SK-N-SH treated with all-trans-retinoic acid at 6 μM for 48 hours (cell line): ENCODE results near the gene CLEC16A.

Experiments used
- ATAC-seq: fragments of 200-7000 bp; cut with Tn5 transposase; 3 replicates; pipeline ENCODE4 v1.9.1; 2020; ENCODE audit warnings: mild to moderate bottlenecking, moderate library complexity
- ARNTL ChIP-seq: fragments of 450-650 bp; formaldehyde crosslinking; IDR thresholded peaks from 2 replicates; pipeline ENCODE4 v1.5.0; 2020; ENCODE audit warnings: low read depth, mild to moderate bottlenecking, moderate library complexity, borderline replicate concordance
- BACH2 ChIP-seq: fragments of 250-450 bp; sonication (Bioruptor Pico); IDR thresholded peaks from 2 replicates; pipeline ENCODE4 v1.9.0; 2021; ENCODE audit warnings: mild to moderate bottlenecking, borderline replicate concordance
- CREB5 ChIP-seq: fragments of 250-450 bp; sonication (Bioruptor Pico); IDR thresholded peaks from 2 replicates; pipeline ENCODE4 v1.5.1; 2020; ENCODE audit warnings: low read depth, mild to moderate bottlenecking, moderate library complexity
- CSDC2 ChIP-seq: fragments of 250-450 bp; sonication (Bioruptor Pico); IDR thresholded peaks from 2 replicates; pipeline ENCODE4 v1.5.0; 2020; ENCODE audit warnings: mild to moderate bottlenecking, moderate library complexity
- CSRNP3 ChIP-seq: fragments of 250-450 bp; sonication (Bioruptor Pico); IDR thresholded peaks from 2 replicates; pipeline ENCODE4 v1.5.1; 2021; ENCODE audit warnings: mild to moderate bottlenecking, moderate library complexity
- ESRRG ChIP-seq: fragments of 250-450 bp; sonication (Bioruptor Pico); IDR thresholded peaks from 2 replicates; pipeline ENCODE4 v1.6.1; 2021; ENCODE audit warnings: mild to moderate bottlenecking
- GLIS3 ChIP-seq: fragments of 250-450 bp; sonication (Bioruptor Pico); IDR thresholded peaks from 2 replicates; pipeline ENCODE4 v1.5.0; 2020; ENCODE audit warnings: mild to moderate bottlenecking, moderate library complexity
- OSR1 ChIP-seq: fragments of 250-450 bp; sonication (Bioruptor Pico); IDR thresholded peaks from 2 replicates; pipeline ENCODE4 v1.8.0; 2022; ENCODE audit warnings: moderate library complexity, mild to moderate bottlenecking, inconsistent platforms
- POU6F1 ChIP-seq: fragments of 250-450 bp; sonication (Bioruptor Pico); IDR thresholded peaks from 2 replicates; pipeline ENCODE4 v1.8.0; 2021; ENCODE audit warnings: low read depth, mild to moderate bottlenecking, moderate library complexity, borderline replicate concordance
- PPARA ChIP-seq: fragments of 250-450 bp; sonication (Bioruptor Pico); IDR thresholded peaks from 2 replicates; pipeline ENCODE4 v1.5.0; 2020; ENCODE audit warnings: mild to moderate bottlenecking, borderline replicate concordance
- RARB ChIP-seq: fragments of 250-450 bp; sonication (Bioruptor Pico); IDR thresholded peaks from 2 replicates; pipeline ENCODE4 v1.8.0; 2021; ENCODE audit warnings: mild to moderate bottlenecking, moderate library complexity
- SNAI2 ChIP-seq: fragments of 250-450 bp; sonication (Bioruptor Pico); IDR thresholded peaks from 2 replicates; pipeline ENCODE4 v1.5.0; 2020; ENCODE audit warnings: mild to moderate bottlenecking, moderate library complexity
- TCF4 ChIP-seq: fragments of 250-450 bp; sonication (Bioruptor Pico); IDR thresholded peaks from 2 replicates; pipeline ENCODE4 v1.8.0; 2021; ENCODE audit warnings: mild to moderate bottlenecking, moderate library complexity, borderline replicate concordance
- TOX ChIP-seq: fragments of 250-450 bp; sonication (Bioruptor Pico); IDR thresholded peaks from 2 replicates; pipeline ENCODE4 v1.8.0; 2021; ENCODE audit warnings: mild to moderate bottlenecking, moderate library complexity, borderline replicate concordance
- TSHZ2 ChIP-seq: fragments of 250-450 bp; sonication (Bioruptor Pico); IDR thresholded peaks from 2 replicates; pipeline ENCODE4 v1.5.0; 2020; ENCODE audit warnings: mild to moderate bottlenecking, moderate library complexity
- ZC3H10 ChIP-seq: fragments of 250-450 bp; sonication (Bioruptor Pico); IDR thresholded peaks from 2 replicates; pipeline ENCODE4 v1.5.1; 2021; ENCODE audit warnings: mild to moderate bottlenecking, moderate library complexity
- ZFP3 ChIP-seq: fragments of 250-450 bp; sonication (Bioruptor Pico); IDR thresholded peaks from 2 replicates; pipeline ENCODE4 v1.5.0; 2020; ENCODE audit warnings: mild to moderate bottlenecking, moderate library complexity
- ZFP30 ChIP-seq: fragments of 450-650 bp; formaldehyde crosslinking; IDR thresholded peaks from 2 replicates; pipeline ENCODE4 v1.5.0; 2022; ENCODE audit warnings: mild to moderate bottlenecking, moderate library complexity
- ZNF565 ChIP-seq: fragments of 450-650 bp; formaldehyde crosslinking; conservative IDR thresholded peaks from 2 replicates; pipeline ENCODE4 v1.5.0; 2020; ENCODE audit warnings: low read depth, mild to moderate bottlenecking, moderate library complexity
- ZNF70 ChIP-seq: fragments of 450-650 bp; formaldehyde crosslinking; IDR thresholded peaks from 2 replicates; pipeline ENCODE4 v1.5.0; 2020; ENCODE audit warnings: mild to moderate bottlenecking, moderate library complexity
- ZNF8 ChIP-seq: fragments of 450-650 bp; formaldehyde crosslinking; IDR thresholded peaks from 2 replicates; pipeline ENCODE4 v1.5.0; 2020; ENCODE audit warnings: mild to moderate bottlenecking, moderate library complexity

The CLEC16A gene

GRCh38 chr16:11015607-11016006, 71.2 kb downstream of the CLEC16A start:
- TF ChIP-seq POU6F1 (CRISPR knock-in tag): no peak
- TF ChIP-seq RARB (CRISPR knock-in tag): no peak
- no peak for TF ChIP-seq ZC3H10 (CRISPR knock-in tag)
- no peak for TF ChIP-seq CREB5 (CRISPR knock-in tag)
- no peak for TF ChIP-seq ZFP30
- no peak for TF ChIP-seq BACH2 (CRISPR knock-in tag)
- TF ChIP-seq ESRRG: no peak
- TF ChIP-seq ZNF565: no peak
- TF ChIP-seq TSHZ2 (CRISPR knock-in tag): no peak
- no peak for TF ChIP-seq TOX
- no peak for TF ChIP-seq GLIS3 (CRISPR knock-in tag)
- TF ChIP-seq OSR1: no peak
- TF ChIP-seq CSDC2 (CRISPR knock-in tag): no peak
- no peak for ATAC-seq

GRCh38 chr16:11016524-11016988, 72.2 kb downstream of the CLEC16A start:
- ATAC-seq: no peak; the same call in 2 of the 3 replicates
- TF ChIP-seq CREB5 (CRISPR knock-in tag) (no peak), ZFP30 (no peak), PPARA (CRISPR knock-in tag) (no peak), ZNF70 (no peak), ARNTL (CRISPR knock-in tag) (no peak), ZNF8 (CRISPR knock-in tag) (no peak)

GRCh38 chr16:11016993-11017392, 72.6 kb downstream of the CLEC16A start:
- 0 out of 2 replicates have a peak, but pooled peaks have one; percentile 45 for TF ChIP-seq CSDC2 (CRISPR knock-in tag)
- no peak for TF ChIP-seq ZNF8 (CRISPR knock-in tag)
- TF ChIP-seq SNAI2: no peak
- no peak for TF ChIP-seq PPARA (CRISPR knock-in tag)
- no peak for TF ChIP-seq ESRRG
- no peak for TF ChIP-seq CSRNP3 (CRISPR knock-in tag)
- peak; percentile 71 for TF ChIP-seq ZFP3 (CRISPR knock-in tag)
- TF ChIP-seq OSR1: no peak
- no peak for TF ChIP-seq BACH2 (CRISPR knock-in tag)
- ATAC-seq: peak; percentile 82

- ATAC-seq: no peak; the same call in 2 of the 3 replicates
- TF ChIP-seq ZNF8 (CRISPR knock-in tag) (no peak), TSHZ2 (CRISPR knock-in tag) (no peak), TOX (no peak), PPARA (CRISPR knock-in tag) (no peak), TCF4 (CRISPR knock-in tag) (no peak), RARB (CRISPR knock-in tag) (no peak), ZNF70 (no peak), SNAI2 (no peak), CREB5 (CRISPR knock-in tag) (no peak), ZFP3 (CRISPR knock-in tag) (no peak), ESRRG (no peak), ZC3H10 (CRISPR knock-in tag) (no peak)
- TF ChIP-seq, all 23 proteins: peak for 0
Observed at GRCh38 chr16:11017499-11017898, 73.1 kb downstream of the CLEC16A start.
